MM.1S (cell line): ENCODE data around the gene UGT1A4.
"Not testable (repeated sequence)": the region's sequence is repeated elsewhere in the genome, so short reads cannot be mapped to it uniquely, and the experiment has no call there.

Experiments used
- DNase-seq: peaks from one replicate; pipeline ENCODE4 v3.0.0-alpha.2; 2015
- H2AFZ ChIP-seq: fragments of 300-600 bp; sonication (generic); 2 replicates; pipeline ENCODE4 v1.6.0; 2016; ENCODE audit warnings: antibody characterized with exemption, low read length
- H3F3A ChIP-seq: fragments of 300-600 bp; sonication (generic); 2 replicates; pipeline ENCODE4 v1.6.1; 2016; ENCODE audit warnings: mild to moderate bottlenecking, antibody characterized with exemption, low read length, moderate library complexity, mixed read lengths; ENCODE audit not compliant: insufficient read depth
- H3K27ac ChIP-seq: fragments of 300-600 bp; sonication (generic); 2 replicates; pipeline ENCODE4 v1.5.1; 2016; ENCODE audit warnings: mild to moderate bottlenecking, low read length
- H3K27me3 ChIP-seq: fragments of 300-600 bp; sonication (generic); replicated peaks from 2 replicates; pipeline ENCODE4 v1.6.0; 2016; ENCODE audit warnings: low read length; ENCODE audit not compliant: insufficient read depth
- H3K36me3 ChIP-seq: fragments of 300-600 bp; sonication (generic); replicated peaks from 2 replicates; pipeline ENCODE4 v1.6.1; 2016; ENCODE audit warnings: mild to moderate bottlenecking, low read length, mixed read lengths; ENCODE audit not compliant: insufficient read depth
- H3K4me1 ChIP-seq: fragments of 300-600 bp; sonication (generic); 2 replicates; pipeline ENCODE4 v1.6.1; 2016; ENCODE audit warnings: low read length, mixed read lengths
- H3K4me2 ChIP-seq: fragments of 300-600 bp; sonication (generic); 2 replicates; pipeline ENCODE4 v1.6.0; 2016; ENCODE audit warnings: low read depth, low read length
- H3K4me3 ChIP-seq: fragments of 300-600 bp; sonication (generic); 2 replicates; pipeline ENCODE4 v1.5.1; 2016; ENCODE audit warnings: low read length, mixed read lengths
- H3K79me2 ChIP-seq: fragments of 300-600 bp; sonication (generic); 2 replicates; pipeline ENCODE4 v1.6.1; 2016; ENCODE audit warnings: mixed run types, low read length, mixed read lengths
- H3K9ac ChIP-seq: fragments of 300-600 bp; sonication (generic); 2 replicates; pipeline ENCODE4 v1.6.1; 2016; ENCODE audit warnings: low read length, mixed read lengths
- H3K9me2 ChIP-seq: fragments of 300-600 bp; sonication (generic); replicated peaks from 2 replicates; pipeline ENCODE4 v1.6.1; 2016; ENCODE audit warnings: mild to moderate bottlenecking, low read length, mixed read lengths; ENCODE audit not compliant: insufficient read depth
- H3K9me3 ChIP-seq: fragments of 300-600 bp; sonication (generic); replicated peaks from 2 replicates; pipeline ENCODE4 v1.6.1; 2016; ENCODE audit warnings: mild to moderate bottlenecking, low read length, mixed read lengths; ENCODE audit not compliant: insufficient read depth
- H4K20me1 ChIP-seq: fragments of 300-600 bp; sonication (generic); 2 replicates; pipeline ENCODE4 v1.6.1; 2016; ENCODE audit warnings: mild to moderate bottlenecking, low read length, moderate library complexity, mixed read lengths; ENCODE audit not compliant: insufficient read depth
- CTCF ChIP-seq: fragments of 300-600 bp; sonication (generic); IDR thresholded peaks from 2 replicates; pipeline ENCODE4 v1.5.1; 2016; ENCODE audit warnings: antibody characterized with exemption, low read length, mixed read lengths
- EZH2 ChIP-seq: fragments of 300-600 bp; sonication (generic); optimal IDR thresholded peaks from 2 replicates; pipeline ENCODE3; 2017; ENCODE audit warnings: low read depth, mild to moderate bottlenecking, antibody characterized with exemption, low read length, mixed read lengths
- EZH2phosphoT487 ChIP-seq: fragments of 300-600 bp; sonication (generic); IDR thresholded peaks from 2 replicates; pipeline ENCODE4 v1.6.1; 2018; ENCODE audit warnings: antibody characterized with exemption, low read length

Gene UGT1A4

GRCh38 chr2:233698740-233699139, 19.8 kb upstream of the UGT1A4 start:
- Histone ChIP-seq H2AFZ (no peak overlapping the region), H3K36me3 (no peaks in the 10 kb centered on the region)

GRCh38 chr2:233699424-233700027, 19.0 kb upstream of the UGT1A4 start:
- H2AFZ ChIP-seq, result no peak overlapping the region
- no peaks in the 10 kb centered on the region for H4K20me1 ChIP-seq
- no peaks in the 10 kb centered on the region for H3K9me3 ChIP-seq
- H3K27ac ChIP-seq, result no peak overlapping the region
- no peak for TF ChIP-seq EZH2phosphoT487
- TF ChIP-seq EZH2, result no peak
- no peak for TF ChIP-seq CTCF
- no peaks in the 10 kb centered on the region for H3K27me3 ChIP-seq
- H3K4me2 ChIP-seq, result no peak overlapping the region
- H3F3A ChIP-seq, result no peaks in the 10 kb centered on the region
- no peaks in the 10 kb centered on the region for H3K4me1 ChIP-seq
- DNase-seq, result no peak
- no peak overlapping the region for H3K4me3 ChIP-seq
- no peaks in the 10 kb centered on the region for H3K79me2 ChIP-seq
- no peaks in the 10 kb centered on the region for H3K36me3 ChIP-seq
- no peak overlapping the region for H3K9ac ChIP-seq
- H3K9me2 ChIP-seq, result no peaks in the 10 kb centered on the region

More at GRCh38 chr2:233698740-233699139, 19.8 kb upstream of the UGT1A4 start:
- no peaks in the 10 kb centered on the region for H3K4me1 ChIP-seq
- TF ChIP-seq EZH2 (no peak), EZH2phosphoT487 (no peak), CTCF (no peak)
- H3K79me2 ChIP-seq, result no peaks in the 10 kb centered on the region
- H3K9me2 ChIP-seq, result no peaks in the 10 kb centered on the region
- no peak overlapping the region for H3K4me3 ChIP-seq
- no peak for DNase-seq
- H3K4me2 ChIP-seq, result no peak overlapping the region
- H4K20me1 ChIP-seq, result no peaks in the 10 kb centered on the region
- no peaks in the 10 kb centered on the region for H3F3A ChIP-seq
- H3K9me3 ChIP-seq, result no peaks in the 10 kb centered on the region
- no peak overlapping the region for H3K27ac ChIP-seq
- no peak overlapping the region for H3K9ac ChIP-seq
- no peaks in the 10 kb centered on the region for H3K27me3 ChIP-seq

- H3K4me3 ChIP-seq, result no peak overlapping the region
- H3K4me2 ChIP-seq, result no peak overlapping the region
- no peaks in the 10 kb centered on the region for H3K36me3 ChIP-seq
- H3K27ac ChIP-seq, result no peak overlapping the region
- TF ChIP-seq EZH2 (no peak), EZH2phosphoT487 (no peak), CTCF (no peak)
- H3K9ac ChIP-seq, result no peak overlapping the region
- H3K27me3 ChIP-seq, result no peaks in the 10 kb centered on the region
- H3K9me2 ChIP-seq, result no peaks in the 10 kb centered on the region
- H3K79me2 ChIP-seq, result no peaks in the 10 kb centered on the region
- DNase-seq, result no peak
- H4K20me1 ChIP-seq, result no peaks in the 10 kb centered on the region
- H2AFZ ChIP-seq, result no peak overlapping the region
- no peaks in the 10 kb centered on the region for H3F3A ChIP-seq
- no peaks in the 10 kb centered on the region for H3K4me1 ChIP-seq
- H3K9me3 ChIP-seq, result no peaks in the 10 kb centered on the region
These were observed 18.4 kb upstream of the UGT1A4 start for GRCh38 chr2:233700028-233700635.

- not testable (repeated sequence) for H3K9me3 ChIP-seq, H3K4me3 ChIP-seq, H3K9me2 ChIP-seq, H3K36me3 ChIP-seq, H3F3A ChIP-seq, DNase-seq, H4K20me1 ChIP-seq, H3K4me2 ChIP-seq, H3K9ac ChIP-seq, H3K79me2 ChIP-seq, H3K4me1 ChIP-seq, H3K27ac ChIP-seq, H3K27me3 ChIP-seq, H2AFZ ChIP-seq
These were observed 17.7 kb upstream of the UGT1A4 start for GRCh38 chr2:233700842-233701241.
